Measurements from ENCODE around the gene OSBP2. TPM values are rescaled to one million over a fixed set of nuclear protein-coding genes. Genes with fewer than 3 reads are reported as not detected.

OSBP2 gene
- total and polyA plus RNA-seq, 2 of the 13 experiments (the other 11 are each of a cell fraction or from before 2014, with no cell fraction given), result 5.0 to 7.7 TPM

- TF ChIP-seq TBX2 (CRISPR knock-in tag; IDR thresholded peaks at IDR 0.05; ENCODE audit: borderline replicate concordance) (no peak), RELA (CRISPR knock-in tag; IDR thresholded peaks at IDR 0.05) (no peak), ZMYM3 (CRISPR knock-in tag; IDR thresholded peaks at IDR 0.05) (no peak), HOXA3 (CRISPR knock-in tag; IDR thresholded peaks at IDR 0.05) (no peak), DMAP1 (CRISPR knock-in tag; IDR thresholded peaks at IDR 0.05) (no peak), ZFX (CRISPR knock-in tag; IDR thresholded peaks at IDR 0.05; ENCODE audit: low read depth) (peak; percentile 53), ZNF782 (CRISPR knock-in tag; IDR thresholded peaks at IDR 0.05; ENCODE audit: borderline replicate concordance) (peak; percentile 26; the same call in 1 of the 2 replicates), SIX1 (CRISPR knock-in tag; IDR thresholded peaks at IDR 0.05; ENCODE audit: borderline replicate concordance) (no peak), REXO4 (CRISPR knock-in tag; IDR thresholded peaks at IDR 0.05; ENCODE audit: borderline replicate concordance) (no peak), ZNF777 (CRISPR knock-in tag; IDR thresholded peaks at IDR 0.05) (no peak), NFIB (CRISPR knock-in tag; IDR thresholded peaks at IDR 0.05; ENCODE audit: borderline replicate concordance) (no peak), SOX6 (IDR thresholded peaks at IDR 0.05) (no peak), SOX6 (CRISPR knock-in tag; IDR thresholded peaks at IDR 0.05) (peak; percentile 35; the same call in 1 of the 2 replicates), MAFG (CRISPR knock-in tag; IDR thresholded peaks at IDR 0.05) (no peak), NFRKB (IDR thresholded peaks at IDR 0.05) (no peak), TFAP4 (IDR thresholded peaks at IDR 0.05; ENCODE audit: borderline replicate concordance, low read depth) (peak; percentile 37; the same call in 1 of the 2 replicates), CC2D1A (CRISPR knock-in tag; IDR thresholded peaks at IDR 0.05) (no peak), CCDC6 (CRISPR knock-in tag; IDR thresholded peaks at IDR 0.05) (no peak), STAG1 (CRISPR knock-in tag; IDR thresholded peaks at IDR 0.05) (no peak), ZBTB7B (CRISPR knock-in tag; IDR thresholded peaks at IDR 0.05) (0 out of 2 replicates have a peak, but pooled peaks have one; percentile 41), IKZF1 (IDR thresholded peaks at IDR 0.05) (no peak), AKAP8 (CRISPR knock-in tag; IDR thresholded peaks at IDR 0.05) (no peak), NFYB (CRISPR knock-in tag; IDR thresholded peaks at IDR 0.05) (no peak)
- TF ChIP-seq, protein P1, sequence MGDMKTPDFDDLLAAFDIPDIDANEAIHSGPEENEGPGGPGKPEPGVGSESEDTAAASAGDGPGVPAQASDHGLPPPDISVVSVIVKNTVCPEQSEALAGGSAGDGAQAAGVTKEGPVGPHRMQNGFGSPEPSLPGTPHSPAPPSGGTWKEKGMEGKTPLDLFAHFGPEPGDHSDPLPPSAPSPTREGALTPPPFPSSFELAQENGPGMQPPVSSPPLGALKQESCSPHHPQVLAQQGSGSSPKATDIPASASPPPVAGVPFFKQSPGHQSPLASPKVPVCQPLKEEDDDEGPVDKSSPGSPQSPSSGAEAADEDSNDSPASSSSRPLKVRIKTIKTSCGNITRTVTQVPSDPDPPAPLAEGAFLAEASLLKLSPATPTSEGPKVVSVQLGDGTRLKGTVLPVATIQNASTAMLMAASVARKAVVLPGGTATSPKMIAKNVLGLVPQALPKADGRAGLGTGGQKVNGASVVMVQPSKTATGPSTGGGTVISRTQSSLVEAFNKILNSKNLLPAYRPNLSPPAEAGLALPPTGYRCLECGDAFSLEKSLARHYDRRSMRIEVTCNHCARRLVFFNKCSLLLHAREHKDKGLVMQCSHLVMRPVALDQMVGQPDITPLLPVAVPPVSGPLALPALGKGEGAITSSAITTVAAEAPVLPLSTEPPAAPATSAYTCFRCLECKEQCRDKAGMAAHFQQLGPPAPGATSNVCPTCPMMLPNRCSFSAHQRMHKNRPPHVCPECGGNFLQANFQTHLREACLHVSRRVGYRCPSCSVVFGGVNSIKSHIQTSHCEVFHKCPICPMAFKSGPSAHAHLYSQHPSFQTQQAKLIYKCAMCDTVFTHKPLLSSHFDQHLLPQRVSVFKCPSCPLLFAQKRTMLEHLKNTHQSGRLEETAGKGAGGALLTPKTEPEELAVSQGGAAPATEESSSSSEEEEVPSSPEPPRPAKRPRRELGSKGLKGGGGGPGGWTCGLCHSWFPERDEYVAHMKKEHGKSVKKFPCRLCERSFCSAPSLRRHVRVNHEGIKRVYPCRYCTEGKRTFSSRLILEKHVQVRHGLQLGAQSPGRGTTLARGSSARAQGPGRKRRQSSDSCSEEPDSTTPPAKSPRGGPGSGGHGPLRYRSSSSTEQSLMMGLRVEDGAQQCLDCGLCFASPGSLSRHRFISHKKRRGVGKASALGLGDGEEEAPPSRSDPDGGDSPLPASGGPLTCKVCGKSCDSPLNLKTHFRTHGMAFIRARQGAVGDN (CRISPR knock-in tag; IDR thresholded peaks at IDR 0.05), result peak; percentile 38; the same call in 1 of the 2 replicates
- TF ChIP-seq, protein P2, sequence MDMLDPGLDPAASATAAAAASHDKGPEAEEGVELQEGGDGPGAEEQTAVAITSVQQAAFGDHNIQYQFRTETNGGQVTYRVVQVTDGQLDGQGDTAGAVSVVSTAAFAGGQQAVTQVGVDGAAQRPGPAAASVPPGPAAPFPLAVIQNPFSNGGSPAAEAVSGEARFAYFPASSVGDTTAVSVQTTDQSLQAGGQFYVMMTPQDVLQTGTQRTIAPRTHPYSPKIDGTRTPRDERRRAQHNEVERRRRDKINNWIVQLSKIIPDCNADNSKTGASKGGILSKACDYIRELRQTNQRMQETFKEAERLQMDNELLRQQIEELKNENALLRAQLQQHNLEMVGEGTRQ (IDR thresholded peaks at IDR 0.05; ENCODE audit: low read depth, low read length), result peak; percentile 63; the same call in 1 of the 2 replicates
- TF ChIP-seq, protein P2 (CRISPR knock-in tag; IDR thresholded peaks at IDR 0.05; ENCODE audit: borderline replicate concordance), result peak; percentile 89; the same call in 1 of the 2 replicates
Measured at GRCh38 chr22:30878516-30879414, 184.1 kb downstream of the OSBP2 start (continued).
